GM23338 (cell line): Measurements from ENCODE around the gene GNG7. TPM values are rescaled to one million over a fixed set of nuclear protein-coding genes. Genes with fewer than 3 reads are reported as not detected.

Source experiments
- ATAC-seq: fragments of 200-7000 bp; cut with Tn5 transposase; 3 replicates; pipeline ENCODE4 v1.9.1; 2020
- DNase-seq: peaks from one replicate; pipeline ENCODE4 v3.0.0-alpha.2; 2015; ENCODE audit warnings: low spot score
- H2AFZ ChIP-seq: fragments of 200-600 bp; sonication (generic); 2 replicates; pipeline ENCODE4 v1.8.0; 2016; ENCODE audit warnings: antibody characterized with exemption, mild to moderate bottlenecking, moderate library complexity
- H3F3A ChIP-seq: fragments of 200-600 bp; sonication (generic); replicated peaks from 2 replicates; pipeline ENCODE4 v1.8.0; 2017; ENCODE audit warnings: antibody characterized with exemption, mixed run types, low read depth
- H3K27ac ChIP-seq: fragments of 200-600 bp; sonication (generic); 2 replicates; pipeline ENCODE4 v1.6.1; 2016; ENCODE audit warnings: low read depth
- H3K27me3 ChIP-seq: fragments of 200-600 bp; sonication (generic); 2 replicates; pipeline ENCODE4 v1.8.0; 2016; ENCODE audit warnings: mild to moderate bottlenecking, mixed run types, moderate library complexity; ENCODE audit not compliant: insufficient read depth
- H3K36me3 ChIP-seq: fragments of 200-600 bp; sonication (generic); 2 replicates; pipeline ENCODE4 v1.8.0; 2016; ENCODE audit warnings: mild to moderate bottlenecking; ENCODE audit not compliant: insufficient read depth
- H3K4me1 ChIP-seq: fragments of 200-600 bp; sonication (generic); 2 replicates; pipeline ENCODE4 v1.8.0; 2016; ENCODE audit warnings: mild to moderate bottlenecking, moderate library complexity; ENCODE audit not compliant: insufficient read depth
- H3K4me2 ChIP-seq: fragments of 200-600 bp; sonication (generic); 2 replicates; pipeline ENCODE4 v1.7.1; 2017; ENCODE audit warnings: mixed run types
- H3K4me3 ChIP-seq: fragments of 200-600 bp; sonication (generic); 2 replicates; pipeline ENCODE4 v1.6.1; 2016; ENCODE audit warnings: mixed run types
- H3K79me2 ChIP-seq: fragments of 200-600 bp; sonication (generic); replicated peaks from 2 replicates; pipeline ENCODE4 v1.8.0; 2017; ENCODE audit warnings: mild to moderate bottlenecking; ENCODE audit not compliant: insufficient read depth
- H3K9me2 ChIP-seq: fragments of 200-600 bp; sonication (generic); 2 replicates; pipeline ENCODE4 v1.8.0; 2017; ENCODE audit not compliant: insufficient read depth
- H4K20me1 ChIP-seq: fragments of 200-600 bp; sonication (generic); replicated peaks from 2 replicates; pipeline ENCODE4 v1.8.0; 2017; ENCODE audit warnings: mild to moderate bottlenecking; ENCODE audit not compliant: insufficient read depth
- H3K27ac Mint-ChIP-seq: 2 replicates; pipeline ENCODE4 v1.8.0; 2020; ENCODE audit warnings: inconsistent platforms, mild to moderate bottlenecking, moderate library complexity, mixed read lengths
- H3K27me3 Mint-ChIP-seq: 3 replicates; pipeline ENCODE4 v1.8.0; 2022; ENCODE audit warnings: low read depth, mild to moderate bottlenecking, moderate library complexity, mixed read lengths, inconsistent platforms; ENCODE audit not compliant: insufficient read depth, poor library complexity
- H3K36me3 Mint-ChIP-seq: 3 replicates; pipeline ENCODE4 v1.8.0; 2021; ENCODE audit warnings: low read depth, mild to moderate bottlenecking, inconsistent platforms, moderate library complexity, mixed read lengths
- H3K4me1 Mint-ChIP-seq: 3 replicates; pipeline ENCODE4 v1.8.0; 2020; ENCODE audit warnings: mild to moderate bottlenecking, inconsistent platforms, mixed read lengths
- H3K4me3 Mint-ChIP-seq: 3 replicates; pipeline ENCODE4 v1.8.0; 2021; ENCODE audit warnings: moderate library complexity, mild to moderate bottlenecking, inconsistent platforms, mixed read lengths
- H3K9me3 Mint-ChIP-seq: 3 replicates; pipeline ENCODE4 v1.8.0; 2020; ENCODE audit warnings: moderate library complexity, mild to moderate bottlenecking, inconsistent platforms, mixed read lengths
- CREB1 ChIP-seq: fragments of 250-450 bp; sonication (Bioruptor Pico); IDR thresholded peaks from 2 replicates; pipeline ENCODE4 v1.5.0; 2020; ENCODE audit warnings: low read depth, mild to moderate bottlenecking, moderate library complexity
- CTCF ChIP-seq, 2 experiments: fragments of 200-600 bp in 1 of 2; sonication (generic) in 1 of 2; conservative IDR thresholded peaks; 2 replicates each; pipeline versions ENCODE4 v1.5.1 to v1.6.1; 2016 to 2017; ENCODE audit warnings: antibody characterized with exemption in 2 of 2, low read depth in 2 of 2, mild to moderate bottlenecking in 2 of 2, moderate library complexity in 1 of 2
- EZH2 ChIP-seq: fragments of 200-600 bp; sonication (generic); IDR thresholded peaks from one replicate; pipeline ENCODE4 v1.8.0; 2017; ENCODE audit warnings: antibody characterized with exemption, mild to moderate bottlenecking, low read depth; ENCODE audit not compliant: unreplicated experiment
- EZH2phosphoT487 ChIP-seq: fragments of 200-600 bp; sonication (generic); IDR thresholded peaks from one replicate; pipeline ENCODE4 v1.8.1; 2018; ENCODE audit warnings: antibody characterized with exemption; ENCODE audit not compliant: unreplicated experiment
- JUNB ChIP-seq: IDR thresholded peaks from one replicate; pipeline ENCODE4 v1.6.1; 2016; ENCODE audit warnings: antibody characterized with exemption; ENCODE audit not compliant: unreplicated experiment
- NANOG ChIP-seq: IDR thresholded peaks from 2 replicates; pipeline ENCODE4 v1.6.1; 2016; ENCODE audit warnings: antibody characterized with exemption, borderline replicate concordance
- POLR2AphosphoS5 ChIP-seq: IDR thresholded peaks from 2 replicates; pipeline ENCODE4 v1.6.1; 2016; ENCODE audit warnings: antibody characterized with exemption, low read depth
- REST ChIP-seq: IDR thresholded peaks from one replicate; pipeline ENCODE4 v1.6.1; 2018; ENCODE audit warnings: antibody characterized with exemption; ENCODE audit not compliant: unreplicated experiment
- STAT1 ChIP-seq: IDR thresholded peaks from one replicate; pipeline ENCODE4 v1.6.1; 2016; ENCODE audit warnings: antibody characterized with exemption; ENCODE audit not compliant: unreplicated experiment
- ZNF114 ChIP-seq: fragments of 250-450 bp; sonication (Bioruptor Pico); IDR thresholded peaks from 2 replicates; pipeline ENCODE4 v1.5.0; 2020; ENCODE audit warnings: mild to moderate bottlenecking, moderate library complexity
- ZNF331 ChIP-seq: fragments of 250-450 bp; sonication (Bioruptor Pico); IDR thresholded peaks from 2 replicates; pipeline ENCODE4 v1.5.0; 2020; ENCODE audit warnings: low read depth, mild to moderate bottlenecking, moderate library complexity
- ZNF462 ChIP-seq: fragments of 250-450 bp; sonication (Bioruptor Pico); IDR thresholded peaks from 2 replicates; pipeline ENCODE4 v1.5.0; 2020; ENCODE audit warnings: mild to moderate bottlenecking, moderate library complexity
- polyA plus RNA-seq: library from polyadenylated mRNA; unstranded; fragments of >200 nt; fragmentation: Nextera tagmentation; extraction: Ambion mirVana; gene quantifications from 2 replicates; pipeline ENCODE4 v1.2.1, GENCODE V29; 2016
- total RNA-seq: library from RNA; depleted of rRNA; stranded (reverse); fragments of >200 nt; shearing (Covaris generic); gene quantifications from 2 replicates; pipeline ENCODE4 v1.2.3, GENCODE V29; 2014

GNG7 gene
- total and polyA plus RNA-seq, 2 experiments from 2014 or later: 5.1 to 5.4 TPM

- TF ChIP-seq JUNB (no peak), NANOG (no peak), CREB1 (CRISPR knock-in tag) (no peak)
Observed at GRCh38 chr19:2492870-2493269, 209.6 kb downstream of the GNG7 start (continued).

- H3K27ac ChIP-seq: no peak overlapping the region
- H3K9me2 ChIP-seq: no peaks in the 10 kb centered on the region
- H3K4me2 ChIP-seq: no peak overlapping the region
- H3K27me3 ChIP-seq: peaks cover 64% of the 10 kb centered on the region
- H4K20me1 ChIP-seq: no peaks in the 10 kb centered on the region
- H3K36me3 Mint-ChIP-seq: no peaks in the 10 kb centered on the region
- no peak for DNase-seq
- H3K4me1 ChIP-seq: peaks cover 15% of the 10 kb centered on the region; the same call in 1 of the 2 replicates
- no peak overlapping the region for H3K4me3 Mint-ChIP-seq
- peaks cover 56% of the 10 kb centered on the region for H3K27me3 Mint-ChIP-seq
- H2AFZ ChIP-seq: no peak overlapping the region
- H3K4me3 ChIP-seq: no peak overlapping the region
- 0 out of 2 replicates have a peak, but pooled peaks cover 2% of the 10 kb centered on the region for H3F3A ChIP-seq
- no peak for ATAC-seq
- H3K36me3 ChIP-seq: no peaks in the 10 kb centered on the region
- no peak overlapping the region for H3K27ac Mint-ChIP-seq
- H3K4me1 Mint-ChIP-seq: peaks cover 17% of the 10 kb centered on the region; the same call in 2 of the 3 replicates
- no peaks in the 10 kb centered on the region for H3K79me2 ChIP-seq
- no peaks in the 10 kb centered on the region for H3K9me3 Mint-ChIP-seq
- no peak for TF ChIP-seq NANOG
- no peak for TF ChIP-seq EZH2phosphoT487
- no peak for TF ChIP-seq ZNF331 (CRISPR knock-in tag)
- TF ChIP-seq CTCF (conservative IDR thresholded peaks at IDR 0.05; ENCODE audit: low read depth in 2 of 2): no peak
- TF ChIP-seq EZH2: no peak
- no peak for TF ChIP-seq ZNF114
- no peak for TF ChIP-seq REST
- no peak for TF ChIP-seq JUNB
- no peak for TF ChIP-seq POLR2AphosphoS5
- TF ChIP-seq STAT1: no peak
- no peak for TF ChIP-seq CREB1 (CRISPR knock-in tag)
- TF ChIP-seq ZNF462 (CRISPR knock-in tag): no peak
Observed at GRCh38 chr19:2491130-2491801, 211.2 kb downstream of the GNG7 start.
